HG02938 (cell line): ENCODE results near the gene KSR2.

Experiments
- ATAC-seq: cut with Tn5 transposase; IDR thresholded peaks from one replicate; pipeline ENCODE4 v1.9.1; 2021; ENCODE audit warnings: mild to moderate bottlenecking, moderate library complexity; ENCODE audit not compliant: unreplicated experiment

KSR2 gene

GRCh38 chr12:117968151-117968789 is 520 bp downstream of the KSR2 start:
- no peak for ATAC-seq

GRCh38 chr12:117967512-117967911 is 1.3 kb downstream of the KSR2 start:
- ATAC-seq: no peak

GRCh38 chr12:117967043-117967442 is 1.7 kb downstream of the KSR2 start:
- no peak for ATAC-seq

- no peak for ATAC-seq
Measured at GRCh38 chr12:117966511-117966910, 2.3 kb downstream of the KSR2 start.

GRCh38 chr12:117963836-117964235 is 5.0 kb downstream of the KSR2 start:
- no peak for ATAC-seq

GRCh38 chr12:117936722-117937484 is 31.9 kb downstream of the KSR2 start:
- no peak for ATAC-seq

- no peak for ATAC-seq
Measured at GRCh38 chr12:117933545-117933944, 35.2 kb downstream of the KSR2 start.

- ATAC-seq: no peak
Measured at GRCh38 chr12:117926391-117926899, 42.3 kb downstream of the KSR2 start.

GRCh38 chr12:117921929-117922777 is 46.6 kb downstream of the KSR2 start:
- no peak for ATAC-seq

- ATAC-seq: no peak
Measured at GRCh38 chr12:117919479-117919878, 49.3 kb downstream of the KSR2 start.

- ATAC-seq: no peak
Measured at GRCh38 chr12:117914686-117915085, 54.1 kb downstream of the KSR2 start.

- ATAC-seq: no peak
Measured at GRCh38 chr12:117912756-117913155, 56.0 kb downstream of the KSR2 start.

- no peak for ATAC-seq
Measured at GRCh38 chr12:117908411-117908810, 60.4 kb downstream of the KSR2 start.

GRCh38 chr12:117907108-117907689 is 61.6 kb downstream of the KSR2 start:
- no peak for ATAC-seq

- no peak for ATAC-seq
Measured at GRCh38 chr12:117904051-117904450, 64.7 kb downstream of the KSR2 start.

GRCh38 chr12:117903110-117903840 is 65.5 kb downstream of the KSR2 start:
- no peak for ATAC-seq

- no peak for ATAC-seq
Measured at GRCh38 chr12:117901631-117902030, 67.2 kb downstream of the KSR2 start.

- ATAC-seq: no peak
Measured at GRCh38 chr12:117900561-117900960, 68.2 kb downstream of the KSR2 start.

- ATAC-seq: no peak
Measured at GRCh38 chr12:117897372-117898161, 71.2 kb downstream of the KSR2 start.

GRCh38 chr12:117896009-117896408 is 72.8 kb downstream of the KSR2 start:
- no peak for ATAC-seq
